ENCODE data around the gene NUDT19. TPM values are rescaled to one million over a fixed set of nuclear protein-coding genes. Genes with fewer than 3 reads are reported as not detected.
A peak's percentile ranks its signal among the peaks of the same experiment; 100 is the strongest.

The NUDT19 gene
- total RNA-seq, 1 donor from 2014 or later: 5.3 TPM

- no peak overlapping the region for H3K27ac Mint-ChIP-seq (ENCODE audit: unreplicated experiment)
- TF ChIP-seq CTCF (IDR thresholded peaks at IDR 0.05; ENCODE audit: unreplicated experiment): no peak
- H3K27me3 Mint-ChIP-seq (ENCODE audit: unreplicated experiment): peaks cover 16% of the 10 kb centered on the region
- H3K4me3 Mint-ChIP-seq (ENCODE audit: unreplicated experiment): peak overlapping the region; percentile 63
- H3K9me3 Mint-ChIP-seq (ENCODE audit: unreplicated experiment): no peaks in the 10 kb centered on the region
- no peak for DNase-seq (ENCODE audit: low spot score)
- H3K4me1 Mint-ChIP-seq (ENCODE audit: unreplicated experiment): peaks cover 15% of the 10 kb centered on the region
- H3K36me3 Mint-ChIP-seq (ENCODE audit: low read depth, unreplicated experiment): no peaks in the 10 kb centered on the region
Observed at GRCh38 chr19:32677657-32678056, 14.0 kb upstream of the NUDT19 start.

- no peak for TF ChIP-seq CTCF (IDR thresholded peaks at IDR 0.05; ENCODE audit: unreplicated experiment)
- H3K9me3 Mint-ChIP-seq (ENCODE audit: unreplicated experiment): no peaks in the 10 kb centered on the region
- no peak for DNase-seq (ENCODE audit: low spot score)
- H3K36me3 Mint-ChIP-seq (ENCODE audit: low read depth, unreplicated experiment): no peaks in the 10 kb centered on the region
- no peak overlapping the region for H3K27ac Mint-ChIP-seq (ENCODE audit: unreplicated experiment)
- H3K27me3 Mint-ChIP-seq (ENCODE audit: unreplicated experiment): peaks cover 6% of the 10 kb centered on the region
- H3K4me3 Mint-ChIP-seq (ENCODE audit: unreplicated experiment): no peak overlapping the region
- H3K4me1 Mint-ChIP-seq (ENCODE audit: unreplicated experiment): peaks cover 5% of the 10 kb centered on the region
Observed at GRCh38 chr19:32680986-32681385, 10.6 kb upstream of the NUDT19 start.

GRCh38 chr19:32682317-32682716 lies 9.3 kb upstream of the NUDT19 start:
- Mint-ChIP-seq H3K4me3 (ENCODE audit: unreplicated experiment) (no peak overlapping the region), H3K4me1 (ENCODE audit: unreplicated experiment) (peaks cover 2% of the 10 kb centered on the region), H3K9me3 (ENCODE audit: unreplicated experiment) (no peaks in the 10 kb centered on the region), H3K36me3 (ENCODE audit: low read depth, unreplicated experiment) (no peaks in the 10 kb centered on the region), H3K27me3 (ENCODE audit: unreplicated experiment) (peaks cover 2% of the 10 kb centered on the region), H3K27ac (ENCODE audit: unreplicated experiment) (no peak overlapping the region)
- no peak for DNase-seq (ENCODE audit: low spot score)
- no peak for TF ChIP-seq CTCF (IDR thresholded peaks at IDR 0.05; ENCODE audit: unreplicated experiment)

- Mint-ChIP-seq H3K9me3 (ENCODE audit: unreplicated experiment) (no peaks in the 10 kb centered on the region), H3K4me3 (ENCODE audit: unreplicated experiment) (no peak overlapping the region), H3K4me1 (ENCODE audit: unreplicated experiment) (peaks cover 7% of the 10 kb centered on the region), H3K27ac (ENCODE audit: unreplicated experiment) (no peak overlapping the region), H3K27me3 (ENCODE audit: unreplicated experiment) (peaks cover 6% of the 10 kb centered on the region), H3K36me3 (ENCODE audit: low read depth, unreplicated experiment) (peaks cover 6% of the 10 kb centered on the region)
- TF ChIP-seq CTCF (IDR thresholded peaks at IDR 0.05; ENCODE audit: unreplicated experiment): no peak
- DNase-seq (ENCODE audit: low spot score): no peak
Observed at GRCh38 chr19:32686847-32687475, 4.7 kb upstream of the NUDT19 start.

GRCh38 chr19:32687681-32688080 lies 3.9 kb upstream of the NUDT19 start:
- Mint-ChIP-seq H3K27ac (ENCODE audit: unreplicated experiment) (no peak overlapping the region), H3K4me3 (ENCODE audit: unreplicated experiment) (no peak overlapping the region), H3K9me3 (ENCODE audit: unreplicated experiment) (no peaks in the 10 kb centered on the region), H3K27me3 (ENCODE audit: unreplicated experiment) (peaks cover 6% of the 10 kb centered on the region), H3K4me1 (ENCODE audit: unreplicated experiment) (peaks cover 7% of the 10 kb centered on the region), H3K36me3 (ENCODE audit: low read depth, unreplicated experiment) (peaks cover 6% of the 10 kb centered on the region)
- DNase-seq (ENCODE audit: low spot score): no peak
- no peak for TF ChIP-seq CTCF (IDR thresholded peaks at IDR 0.05; ENCODE audit: unreplicated experiment)
